GM19025 (cell line): ENCODE results near the gene GALNT1.

Source experiments
- ATAC-seq: cut with Tn5 transposase; IDR thresholded peaks from one replicate; pipeline ENCODE4 v1.9.1; 2021; ENCODE audit warnings: mild to moderate bottlenecking, low read depth, moderate library complexity; ENCODE audit not compliant: unreplicated experiment

The GALNT1 gene

DNA sequence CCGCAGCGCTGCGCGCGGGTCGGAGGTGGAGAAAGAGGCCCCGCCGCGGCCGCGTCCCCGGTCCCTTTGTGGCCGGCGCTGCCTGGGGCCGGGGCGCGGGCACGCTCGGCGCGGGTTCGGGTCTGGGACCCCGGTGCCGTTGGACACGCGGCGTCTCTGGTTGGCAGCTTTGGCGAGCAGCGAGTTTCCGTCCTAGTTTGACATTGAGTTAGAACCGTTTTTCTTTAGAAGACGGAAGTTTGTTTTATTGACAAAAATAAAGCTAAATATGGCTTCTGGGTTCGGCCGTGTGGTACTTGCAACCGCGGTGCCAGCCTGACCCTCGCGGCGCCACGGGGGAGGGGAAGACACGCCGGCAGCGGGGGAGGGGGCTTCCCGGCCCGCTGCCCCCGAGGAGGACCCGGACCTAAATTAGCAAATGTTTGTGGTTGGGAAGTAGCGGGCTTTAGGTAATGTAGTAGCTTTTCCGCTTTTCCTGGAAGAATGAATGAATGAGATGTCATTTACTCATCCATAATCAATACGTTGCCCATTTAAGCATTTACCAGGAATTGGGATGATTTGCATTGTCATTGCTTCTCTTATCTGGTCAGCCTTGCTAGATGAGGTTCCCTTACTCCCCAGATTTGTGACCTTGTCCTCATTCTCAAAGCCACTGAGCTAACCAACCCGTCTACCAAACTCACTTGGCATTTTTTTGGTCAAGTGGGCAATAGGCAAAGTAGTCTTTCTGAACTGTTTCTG, 530 bp downstream of the GALNT1 start:
- peak; percentile 5 for ATAC-seq

- ATAC-seq: no peak
Observed at GRCh38 chr18:35582899-35583558, 1.5 kb downstream of the GALNT1 start.

- no peak for ATAC-seq
Observed at GRCh38 chr18:35584735-35585134, 3.2 kb downstream of the GALNT1 start.

DNA sequence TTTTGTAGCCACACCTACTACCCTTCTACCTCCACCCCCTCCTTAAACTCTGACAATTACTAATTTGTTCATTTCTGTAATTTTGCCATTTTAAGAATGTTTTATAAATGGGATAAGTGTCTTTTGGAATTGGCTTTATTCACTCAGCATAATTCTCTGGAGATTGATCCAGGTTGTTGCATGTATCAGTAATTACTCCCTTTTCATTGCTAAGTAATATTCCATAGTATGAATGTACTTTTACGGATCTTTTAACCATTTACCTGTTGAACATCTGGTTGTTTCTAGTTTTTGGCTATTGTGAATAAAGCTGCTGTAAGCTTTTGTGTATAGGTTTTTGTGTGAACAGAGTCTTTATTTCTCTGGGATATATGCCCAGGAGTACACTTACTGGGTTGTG, 4.1 kb downstream of the GALNT1 start:
- no peak for ATAC-seq

GRCh38 chr18:35588122-35588521, 6.6 kb downstream of the GALNT1 start:
- ATAC-seq: no peak

DNA sequence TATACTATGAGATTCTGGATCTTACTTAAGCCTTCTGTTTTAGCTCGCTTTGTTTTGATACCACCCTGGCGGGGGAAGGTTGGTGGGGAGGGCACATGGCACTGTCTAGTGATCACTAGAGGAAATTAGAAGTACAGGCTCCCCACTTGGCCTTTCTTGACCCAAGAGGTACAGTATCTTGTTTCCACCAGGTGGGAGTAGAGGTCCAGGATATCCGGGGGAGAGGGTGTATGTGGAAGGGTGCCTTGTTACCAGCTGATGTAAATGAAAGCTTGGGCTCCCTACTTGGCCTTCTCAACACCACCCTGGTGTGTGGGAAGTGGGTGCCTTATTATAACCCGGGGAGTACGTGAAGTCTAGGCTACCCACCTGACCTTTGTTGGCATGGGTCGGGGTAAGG, 7.5 kb downstream of the GALNT1 start:
- no peak for ATAC-seq

DNA sequence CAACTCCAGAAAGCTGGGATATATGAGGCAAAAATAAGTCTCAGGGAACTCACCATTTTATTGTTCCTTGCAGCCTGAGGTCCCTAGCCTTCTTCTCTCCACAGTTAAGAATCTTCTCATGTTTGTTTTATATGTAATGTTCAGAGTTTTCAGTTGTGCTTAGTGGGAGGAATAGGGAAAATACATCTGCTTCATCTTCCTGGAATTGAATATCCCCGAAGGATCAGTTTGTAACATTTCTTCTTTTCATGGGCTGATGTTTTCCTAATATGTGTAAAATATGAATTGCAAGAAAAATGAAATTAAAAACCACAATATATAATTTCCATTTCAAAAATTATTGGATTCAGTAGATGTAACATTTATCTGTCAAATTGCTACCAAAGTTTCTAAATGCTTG, 8.0 kb downstream of the GALNT1 start:
- ATAC-seq: no peak

DNA sequence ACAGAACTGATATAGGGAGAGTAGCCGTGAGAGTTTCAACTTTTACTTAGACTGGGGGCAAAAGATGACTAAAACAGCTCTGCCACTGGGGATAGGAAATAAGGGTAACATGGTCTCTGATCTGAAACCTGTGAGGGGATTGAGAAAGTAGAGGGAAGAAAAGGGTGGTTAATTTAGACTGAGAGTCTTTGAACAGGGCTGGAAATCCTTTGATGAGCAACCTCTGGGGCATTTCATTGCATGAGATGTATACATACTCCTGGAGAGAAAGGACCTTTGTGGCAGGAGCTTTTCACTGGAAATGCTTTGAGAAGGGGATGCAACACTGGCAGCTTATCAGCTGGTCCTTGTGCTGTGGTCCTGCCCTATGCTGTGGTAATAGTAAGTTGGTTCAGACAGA, 9.4 kb downstream of the GALNT1 start:
- ATAC-seq: no peak

- peak; percentile 98 for ATAC-seq
Observed at GRCh38 chr18:35592298-35592697, 10.8 kb downstream of the GALNT1 start.

- no peak for ATAC-seq
Observed at GRCh38 chr18:35593859-35594258, 12.3 kb downstream of the GALNT1 start.

GRCh38 chr18:35597758-35598157, 16.2 kb downstream of the GALNT1 start:
- no peak for ATAC-seq

DNA sequence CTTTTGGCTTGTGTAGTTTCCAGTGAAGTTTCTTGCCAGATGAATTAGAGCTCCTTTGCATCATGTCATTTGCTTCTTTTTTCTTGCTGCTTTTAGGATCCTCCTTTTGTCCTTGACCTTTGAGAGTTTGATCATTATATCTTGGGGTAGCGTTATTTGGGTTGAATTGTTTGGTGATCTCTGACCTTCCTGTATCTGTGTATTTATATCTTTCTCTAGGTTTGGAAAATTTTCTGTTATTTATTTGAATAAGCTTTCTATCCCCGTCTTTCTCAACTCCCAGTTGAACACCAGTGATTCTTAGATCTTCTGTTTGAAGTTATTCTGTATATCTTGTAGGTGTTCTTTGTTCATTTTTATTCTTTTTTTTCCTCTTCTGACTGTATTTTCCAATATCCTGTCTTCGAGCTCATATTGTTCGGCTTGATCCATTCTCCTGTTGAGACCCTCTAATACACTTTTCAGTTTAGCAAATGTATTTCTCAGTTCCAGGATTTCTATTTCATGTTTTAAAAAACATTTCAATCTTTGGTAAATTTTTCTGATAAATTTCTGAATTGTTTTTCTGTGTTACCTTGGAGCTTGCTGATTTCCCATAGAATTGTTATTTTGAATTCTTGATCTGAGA, 20.8 kb downstream of the GALNT1 start:
- ATAC-seq: no peak

- ATAC-seq: no peak
Observed at GRCh38 chr18:35603008-35603407, 21.5 kb downstream of the GALNT1 start.

DNA sequence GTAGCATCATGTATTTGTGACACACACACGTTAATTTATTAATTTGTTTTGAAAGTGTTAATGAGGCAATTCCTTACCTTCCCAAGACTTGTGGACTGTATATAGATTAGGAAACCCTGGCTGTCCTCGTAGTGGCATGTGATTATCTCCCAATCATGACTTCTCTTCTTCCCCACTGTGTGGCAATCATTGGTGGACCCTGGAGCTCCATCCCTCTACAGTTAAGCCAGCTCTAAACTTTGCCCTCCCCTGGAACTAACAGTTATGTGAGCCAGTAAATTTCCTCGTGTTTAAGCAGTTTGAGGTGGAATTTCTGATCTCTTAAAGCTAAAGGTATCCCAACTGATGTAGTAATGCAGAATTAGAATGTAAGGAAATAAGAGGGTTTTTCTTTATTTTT, 22.0 kb downstream of the GALNT1 start:
- no peak for ATAC-seq

DNA sequence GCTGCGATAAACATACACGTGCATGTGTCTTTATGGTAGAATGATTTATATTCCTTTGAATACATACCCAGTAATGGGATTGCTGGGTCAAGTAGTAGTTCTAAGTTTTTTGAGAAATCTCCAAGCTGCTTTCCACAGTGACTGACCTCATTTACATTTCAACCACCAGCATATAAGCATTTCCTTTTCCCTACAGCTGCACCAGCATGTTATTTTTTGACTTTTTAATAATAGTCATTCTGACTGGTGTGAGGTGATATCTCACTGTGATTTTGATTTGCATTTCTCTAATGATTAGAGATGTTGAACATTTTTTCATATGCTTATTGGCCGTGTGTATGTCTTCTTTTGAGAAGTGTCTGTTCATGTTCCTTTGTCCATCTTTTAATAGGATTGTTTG, 22.8 kb downstream of the GALNT1 start:
- ATAC-seq: no peak

GRCh38 chr18:35605686-35606417, 24.3 kb downstream of the GALNT1 start:
- no peak for ATAC-seq

GRCh38 chr18:35609236-35609635, 27.7 kb downstream of the GALNT1 start:
- no peak for ATAC-seq

- ATAC-seq: no peak
Observed at GRCh38 chr18:35610089-35610488, 28.5 kb downstream of the GALNT1 start.

GRCh38 chr18:35610724-35611123, 29.2 kb downstream of the GALNT1 start:
- ATAC-seq: no peak

DNA sequence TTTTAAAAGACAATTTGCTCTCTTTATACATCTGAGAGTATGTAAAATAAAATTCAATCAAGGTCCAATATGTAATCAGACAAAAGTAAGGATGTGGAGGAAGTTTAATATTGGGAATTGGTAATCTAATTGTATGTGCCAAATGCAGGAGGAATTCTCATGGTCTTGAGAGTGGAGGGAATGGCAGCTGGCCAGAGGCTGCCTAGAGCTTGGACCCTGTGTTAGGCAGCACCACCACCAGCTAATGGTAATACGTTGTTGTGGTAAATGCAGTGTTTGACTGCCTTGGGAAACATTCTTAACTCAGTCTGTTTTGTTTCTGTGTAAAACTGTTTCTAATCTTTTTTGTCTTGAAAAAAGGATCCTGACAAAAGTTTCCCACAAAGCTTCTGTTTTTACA, 30.0 kb downstream of the GALNT1 start:
- no peak for ATAC-seq

DNA sequence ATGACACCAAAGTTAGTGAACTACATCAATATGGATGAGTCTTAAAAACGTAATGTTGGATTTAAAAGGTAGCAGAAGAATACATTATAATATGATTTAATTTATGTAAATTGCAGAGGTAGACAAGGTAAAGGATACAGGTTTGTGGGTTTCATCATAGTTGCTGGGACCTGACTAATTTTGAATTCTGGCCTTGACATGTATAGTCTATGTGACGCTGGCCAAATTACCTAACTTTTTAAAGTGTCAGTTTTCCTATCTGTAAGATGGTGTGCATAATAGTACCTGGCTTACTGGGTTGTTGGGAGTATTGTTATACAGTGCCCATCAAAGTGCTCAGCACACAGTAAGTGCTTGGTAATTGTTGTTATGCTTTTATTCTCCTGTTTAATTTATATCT, 34.5 kb downstream of the GALNT1 start:
- ATAC-seq: no peak
